PC-3 (cell line): ENCODE results near the gene GSTO2. TPM values are rescaled to one million over a fixed set of nuclear protein-coding genes. Genes with fewer than 3 reads are reported as not detected.

Experiments
- ATAC-seq: fragments of 200-7000 bp; cut with Tn5 transposase; 2 replicates; pipeline ENCODE4 v1.9.1; 2020; ENCODE audit warnings: mild to moderate bottlenecking, moderate library complexity
- BruUV-seq: library from RNA; stranded (reverse); fragments of 400-500 nt; replicated peaks from 2 replicates; lab custom pipeline; 2021; lab: Mats Ljungman, UMichigan
- CTCF ChIA-PET: fragments of 300-600 bp; sonication (Branson Sonifier 250); formaldehyde crosslinking; loops from one replicate; lab custom pipeline; 2022; ENCODE audit warnings: antibody characterized with exemption; lab: Charles Lee
- POLR2A ChIA-PET: fragments of 300-600 bp; sonication (Branson Sonifier 250); formaldehyde crosslinking; loops from one replicate; lab custom pipeline; 2022; ENCODE audit warnings: antibody characterized with exemption; ENCODE audit not compliant: unreplicated experiment; lab: Charles Lee
- DNase-seq: peaks from one replicate; pipeline ENCODE4 v3.0.0-alpha.2; 2015
- H2AFZ ChIP-seq: fragments of 300-600 bp; sonication (generic); 2 replicates; pipeline ENCODE4 v1.6.0; 2016; ENCODE audit warnings: antibody characterized with exemption, low read length
- H3F3A ChIP-seq: fragments of 300-600 bp; sonication (generic); one replicate; pipeline ENCODE4 v1.6.0; 2017; ENCODE audit warnings: antibody characterized with exemption, low read length, control low read depth, mild to moderate bottlenecking; ENCODE audit not compliant: unreplicated experiment
- H3K27ac ChIP-seq: fragments of 300-600 bp; sonication (generic); 2 replicates; pipeline ENCODE4 v1.5.1; 2016; ENCODE audit warnings: mild to moderate bottlenecking, low read length
- H3K27me3 ChIP-seq: fragments of 300-600 bp; sonication (generic); 2 replicates; pipeline ENCODE4 v1.6.1; 2016; ENCODE audit warnings: low read length, mixed read lengths
- H3K36me3 ChIP-seq: fragments of 300-600 bp; sonication (generic); 2 replicates; pipeline ENCODE4 v1.6.1; 2016; ENCODE audit warnings: low read depth, mixed run types, low read length, mixed read lengths
- H3K4me1 ChIP-seq: fragments of 300-600 bp; sonication (generic); 2 replicates; pipeline ENCODE4 v1.5.1; 2016; ENCODE audit warnings: low read length; ENCODE audit not compliant: insufficient read depth
- H3K4me2 ChIP-seq: fragments of 300-600 bp; sonication (generic); 2 replicates; pipeline ENCODE4 v1.6.0; 2016; ENCODE audit warnings: low read length
- H3K4me3 ChIP-seq: fragments of 300-600 bp; sonication (generic); 2 replicates; pipeline ENCODE4 v1.5.1; 2016; ENCODE audit warnings: mild to moderate bottlenecking, low read length, mixed read lengths
- H3K79me2 ChIP-seq: fragments of 300-600 bp; sonication (generic); 2 replicates; pipeline ENCODE4 v1.6.1; 2017; ENCODE audit warnings: low read length, mixed read lengths
- H3K9ac ChIP-seq: fragments of 300-600 bp; sonication (generic); 2 replicates; pipeline ENCODE4 v1.6.0; 2016; ENCODE audit warnings: mild to moderate bottlenecking, low read length
- H3K9me2 ChIP-seq: fragments of 300-600 bp; sonication (generic); replicated peaks from 2 replicates; pipeline ENCODE4 v1.6.1; 2016; ENCODE audit warnings: mixed run types, low read length, mixed read lengths
- H3K9me3 ChIP-seq: fragments of 300-600 bp; sonication (generic); 2 replicates; pipeline ENCODE4 v1.6.1; 2016; ENCODE audit warnings: low read length, mixed read lengths
- H4K20me1 ChIP-seq: fragments of 300-600 bp; sonication (generic); 2 replicates; pipeline ENCODE4 v1.6.1; 2016; ENCODE audit warnings: low read length, mixed read lengths
- EZH2 ChIP-seq: fragments of 300-600 bp; sonication (generic); IDR thresholded peaks from one replicate; pipeline ENCODE4 v1.6.1; 2017; ENCODE audit warnings: antibody characterized with exemption, mild to moderate bottlenecking, low read length; ENCODE audit not compliant: unreplicated experiment
- EZH2phosphoT487 ChIP-seq: fragments of 300-600 bp; sonication (generic); IDR thresholded peaks from 2 replicates; pipeline ENCODE4 v1.6.1; 2018; ENCODE audit warnings: mild to moderate bottlenecking, antibody characterized with exemption, low read length, borderline replicate concordance
- intact Hi-C: fragments of 100-400 bp; cut with micrococcal nuclease; formaldehyde crosslinking; loops from 2 replicates; pipeline ENCODE4 v1.9.0; 2023
- total RNA-seq: library from RNA; depleted of rRNA; stranded (reverse); fragments of >200 nt; gene quantifications from 2 replicates; pipeline ENCODE4 v1.2.3, GENCODE V29; 2014
- TF ChIP-seq, protein P1 (sequence below): fragments of 300-600 bp; sonication (generic); conservative IDR thresholded peaks from 2 replicates; pipeline ENCODE4 v1.5.1; 2017; ENCODE audit warnings: antibody characterized with exemption, low read depth, mild to moderate bottlenecking, low read length

GSTO2 gene
- total RNA-seq, 1 experiment from 2014 or later = 13.8 TPM

DNA sequence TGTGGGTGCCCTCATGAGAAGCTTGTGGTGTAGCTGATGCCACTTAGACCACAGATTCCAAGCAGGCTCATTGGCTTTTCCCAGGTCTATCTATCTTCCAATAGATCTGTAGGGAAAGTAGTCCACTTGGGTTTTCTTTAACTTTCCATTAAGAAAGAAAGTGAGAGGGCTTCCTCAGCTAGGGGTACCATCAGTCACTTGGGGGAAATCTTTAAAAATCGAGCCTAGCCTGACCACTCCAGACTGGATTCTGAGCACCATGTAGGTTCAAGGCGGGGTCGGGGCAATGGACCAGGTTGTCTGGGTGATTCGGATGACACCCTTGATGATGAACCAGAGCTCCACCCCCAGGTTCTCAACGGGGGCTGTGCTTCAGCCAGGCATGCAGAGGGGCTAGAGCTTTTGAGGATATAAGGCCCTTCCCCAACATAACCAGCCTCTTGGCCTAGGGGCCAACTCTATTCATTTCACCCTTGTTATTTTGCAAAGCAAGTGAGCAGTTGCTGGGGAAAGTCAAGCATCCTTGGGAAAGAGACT is 42.3 kb downstream of the GSTO2 start:
- H3K9me3 ChIP-seq = no peaks in the 10 kb centered on the region
- POLR2A ChIA-PET = no interaction called here
- peaks cover 14% of the 10 kb centered on the region for H3K79me2 ChIP-seq

DNA sequence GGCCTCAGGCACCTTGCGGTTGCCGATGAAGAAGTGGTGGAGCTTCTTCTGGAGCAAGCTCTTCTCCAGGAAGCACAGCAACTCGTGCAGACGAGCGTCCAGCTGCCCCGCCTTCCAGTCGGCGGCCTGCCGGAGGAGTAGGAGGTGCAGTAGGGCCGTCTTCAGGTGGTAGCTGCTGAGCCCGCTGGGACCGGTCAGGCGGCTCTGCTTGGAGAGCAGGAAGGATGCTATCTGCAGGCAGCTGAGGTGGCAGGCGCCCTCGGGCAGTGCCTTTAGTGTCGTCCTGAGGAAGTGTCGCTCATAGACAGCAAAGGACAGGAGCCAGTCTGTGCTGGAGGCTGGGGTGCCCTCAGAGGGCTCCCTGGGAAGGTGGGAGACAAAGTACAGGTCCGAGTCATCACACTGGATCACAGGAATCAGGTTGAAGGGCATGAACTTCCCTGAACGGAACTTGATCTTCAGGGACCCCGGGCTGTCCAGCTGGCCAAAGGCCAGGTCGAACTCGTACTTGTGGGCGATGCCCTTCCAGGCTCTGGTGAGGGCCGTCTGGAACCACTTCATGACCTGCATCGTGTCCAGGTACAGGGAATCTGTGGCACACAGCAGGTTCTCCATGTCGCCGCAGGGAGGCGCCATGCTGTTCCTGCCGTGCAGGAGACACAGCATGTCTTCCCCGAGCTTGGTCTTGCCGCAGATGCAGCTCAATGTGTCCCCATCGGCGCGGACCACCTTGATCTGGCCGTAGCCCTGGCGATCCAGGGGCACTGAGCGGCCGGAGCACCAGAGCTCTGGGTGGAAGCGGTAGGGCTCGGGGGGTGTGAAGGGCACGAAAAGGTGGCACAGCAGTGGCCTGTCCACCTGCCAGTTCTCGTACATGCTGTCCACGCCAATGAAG is 45.9 kb downstream of the GSTO2 start:
- CTCF ChIA-PET = interaction anchor here (1.6 kb wide), 1 partner anchor 9 kb away, joined by 3 read pairs; no protein-coding TSS in a partner anchor
- TF ChIP-seq EZH2 = no peak
- TF ChIP-seq EZH2phosphoT487 = no peak
- TF ChIP-seq, protein P1, sequence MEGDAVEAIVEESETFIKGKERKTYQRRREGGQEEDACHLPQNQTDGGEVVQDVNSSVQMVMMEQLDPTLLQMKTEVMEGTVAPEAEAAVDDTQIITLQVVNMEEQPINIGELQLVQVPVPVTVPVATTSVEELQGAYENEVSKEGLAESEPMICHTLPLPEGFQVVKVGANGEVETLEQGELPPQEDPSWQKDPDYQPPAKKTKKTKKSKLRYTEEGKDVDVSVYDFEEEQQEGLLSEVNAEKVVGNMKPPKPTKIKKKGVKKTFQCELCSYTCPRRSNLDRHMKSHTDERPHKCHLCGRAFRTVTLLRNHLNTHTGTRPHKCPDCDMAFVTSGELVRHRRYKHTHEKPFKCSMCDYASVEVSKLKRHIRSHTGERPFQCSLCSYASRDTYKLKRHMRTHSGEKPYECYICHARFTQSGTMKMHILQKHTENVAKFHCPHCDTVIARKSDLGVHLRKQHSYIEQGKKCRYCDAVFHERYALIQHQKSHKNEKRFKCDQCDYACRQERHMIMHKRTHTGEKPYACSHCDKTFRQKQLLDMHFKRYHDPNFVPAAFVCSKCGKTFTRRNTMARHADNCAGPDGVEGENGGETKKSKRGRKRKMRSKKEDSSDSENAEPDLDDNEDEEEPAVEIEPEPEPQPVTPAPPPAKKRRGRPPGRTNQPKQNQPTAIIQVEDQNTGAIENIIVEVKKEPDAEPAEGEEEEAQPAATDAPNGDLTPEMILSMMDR = no peak
- Histone ChIP-seq H3K4me3 (no peak overlapping the region), H3K9ac (no peak overlapping the region), H3K4me2 (no peak overlapping the region), H3K9me3 (no peaks in the 10 kb centered on the region), H3K27ac (no peak overlapping the region), H3K4me1 (peaks cover 26% of the 10 kb centered on the region), H4K20me1 (peaks cover 20% of the 10 kb centered on the region; the same call in 1 of the 2 replicates), H2AFZ (no peak overlapping the region), H3F3A (no peaks in the 10 kb centered on the region), H3K36me3 (peaks cover 17% of the 10 kb centered on the region), H3K79me2 (peaks cover 46% of the 10 kb centered on the region), H3K27me3 (no peaks in the 10 kb centered on the region), H3K9me2 (no peaks in the 10 kb centered on the region)
- intact Hi-C loops = no loop called here
- BruUV-seq = no TSS peak
- POLR2A ChIA-PET = no interaction called here
- no peak for DNase-seq
- no peak for ATAC-seq

More for the DNA sequence above, 42.3 kb downstream of the GSTO2 start:
- Histone ChIP-seq H3K27ac (no peak overlapping the region), H3K4me2 (no peak overlapping the region), H4K20me1 (no peaks in the 10 kb centered on the region), H3K9ac (no peak overlapping the region), H3F3A (no peaks in the 10 kb centered on the region), H3K4me3 (no peak overlapping the region), H3K36me3 (peaks cover 17% of the 10 kb centered on the region), H3K27me3 (no peaks in the 10 kb centered on the region), H3K4me1 (peaks cover 14% of the 10 kb centered on the region), H3K9me2 (no peaks in the 10 kb centered on the region), H2AFZ (no peak overlapping the region)
- no peak for ATAC-seq
- BruUV-seq = no TSS peak
- intact Hi-C loops = loop anchor here (2.0 kb wide), 1 partner anchor 18 kb away; no protein-coding TSS in a partner anchor
- no peak for DNase-seq
- CTCF ChIA-PET = no interaction called here
- TF ChIP-seq, protein P1 = no peak
- no peak for TF ChIP-seq EZH2phosphoT487
- TF ChIP-seq EZH2 = no peak
